ENCODE data around the gene EFCC1. TPM values are rescaled to one million over a fixed set of nuclear protein-coding genes. Genes with fewer than 3 reads are reported as not detected.

EFCC1 gene
- total RNA-seq, 1 donor from 2014 or later: not detected

DNA sequence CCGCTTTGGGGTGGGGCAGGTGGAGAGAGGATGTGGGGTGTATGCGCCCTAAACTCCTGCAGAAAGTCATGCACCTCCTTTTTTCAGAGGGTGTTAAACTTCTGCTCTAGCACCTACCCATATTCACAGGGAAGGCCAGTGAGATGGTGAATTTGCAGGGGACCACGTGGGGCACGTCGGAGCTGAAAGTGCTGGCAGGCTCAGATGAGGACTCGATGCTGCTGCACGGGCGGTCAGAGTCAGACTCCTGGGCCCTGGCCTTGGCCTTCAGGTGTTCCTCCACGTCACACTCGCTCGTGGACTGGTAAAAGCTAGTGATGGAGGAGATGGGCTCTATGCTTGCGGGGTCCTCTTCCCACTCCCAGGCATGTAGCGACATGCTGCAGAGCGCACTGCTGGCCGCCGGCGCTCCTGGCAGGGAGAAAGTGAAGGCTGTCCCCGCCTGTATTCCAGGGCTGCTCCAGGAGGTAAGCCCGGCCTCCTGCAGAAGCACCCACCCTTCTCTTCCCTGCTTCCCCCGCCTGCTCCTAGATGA, 8.1 kb upstream of the EFCC1 start:
- Histone ChIP-seq H3K36me3 (ENCODE audit: control insufficient read depth, insufficient read depth, low read length) (no peaks in the 10 kb centered on the region), H3K4me3 (ENCODE audit: low read depth, low read length) (no peak overlapping the region), H3K27me3 (ENCODE audit: control insufficient read depth, insufficient read depth, low read length) (peaks cover 30% of the 10 kb centered on the region)
- DNase-seq (ENCODE audit: low read depth): no peak
- TF ChIP-seq CTCF (IDR thresholded peaks at IDR 0.05; ENCODE audit: insufficient read depth, low read length, poor library complexity, severe bottlenecking): no peak

GRCh38 chr3:128993461-128994172, 7.5 kb upstream of the EFCC1 start, which contains the start of gene CFAP92:
CFAP92 (minus strand) TSS chr3:128994076; CDS start chr3:128993304, 772 bp downstream.
- Histone ChIP-seq H3K36me3 (ENCODE audit: control insufficient read depth, insufficient read depth, low read length) (no peaks in the 10 kb centered on the region), H3K4me3 (ENCODE audit: low read depth, low read length) (peak within 1 kb of the TSS; percentile 33), H3K27me3 (ENCODE audit: control insufficient read depth, insufficient read depth, low read length) (peaks cover 32% of the 10 kb centered on the region)
- TF ChIP-seq CTCF (IDR thresholded peaks at IDR 0.05; ENCODE audit: insufficient read depth, low read length, poor library complexity, severe bottlenecking): no peak
- DNase-seq (ENCODE audit: low read depth): peak; percentile 39

- no peaks in the 10 kb centered on the region for H3K36me3 ChIP-seq (ENCODE audit: control insufficient read depth, insufficient read depth, low read length)
- H3K4me3 ChIP-seq (ENCODE audit: low read depth, low read length): peak overlapping the region; percentile 33
- no peak for DNase-seq (ENCODE audit: low read depth)
- peaks cover 36% of the 10 kb centered on the region for H3K27me3 ChIP-seq (ENCODE audit: control insufficient read depth, insufficient read depth, low read length)
- TF ChIP-seq CTCF (IDR thresholded peaks at IDR 0.05; ENCODE audit: insufficient read depth, low read length, poor library complexity, severe bottlenecking): no peak
Measured at GRCh38 chr3:128994173-128994512, 7.0 kb upstream of the EFCC1 start.

DNA sequence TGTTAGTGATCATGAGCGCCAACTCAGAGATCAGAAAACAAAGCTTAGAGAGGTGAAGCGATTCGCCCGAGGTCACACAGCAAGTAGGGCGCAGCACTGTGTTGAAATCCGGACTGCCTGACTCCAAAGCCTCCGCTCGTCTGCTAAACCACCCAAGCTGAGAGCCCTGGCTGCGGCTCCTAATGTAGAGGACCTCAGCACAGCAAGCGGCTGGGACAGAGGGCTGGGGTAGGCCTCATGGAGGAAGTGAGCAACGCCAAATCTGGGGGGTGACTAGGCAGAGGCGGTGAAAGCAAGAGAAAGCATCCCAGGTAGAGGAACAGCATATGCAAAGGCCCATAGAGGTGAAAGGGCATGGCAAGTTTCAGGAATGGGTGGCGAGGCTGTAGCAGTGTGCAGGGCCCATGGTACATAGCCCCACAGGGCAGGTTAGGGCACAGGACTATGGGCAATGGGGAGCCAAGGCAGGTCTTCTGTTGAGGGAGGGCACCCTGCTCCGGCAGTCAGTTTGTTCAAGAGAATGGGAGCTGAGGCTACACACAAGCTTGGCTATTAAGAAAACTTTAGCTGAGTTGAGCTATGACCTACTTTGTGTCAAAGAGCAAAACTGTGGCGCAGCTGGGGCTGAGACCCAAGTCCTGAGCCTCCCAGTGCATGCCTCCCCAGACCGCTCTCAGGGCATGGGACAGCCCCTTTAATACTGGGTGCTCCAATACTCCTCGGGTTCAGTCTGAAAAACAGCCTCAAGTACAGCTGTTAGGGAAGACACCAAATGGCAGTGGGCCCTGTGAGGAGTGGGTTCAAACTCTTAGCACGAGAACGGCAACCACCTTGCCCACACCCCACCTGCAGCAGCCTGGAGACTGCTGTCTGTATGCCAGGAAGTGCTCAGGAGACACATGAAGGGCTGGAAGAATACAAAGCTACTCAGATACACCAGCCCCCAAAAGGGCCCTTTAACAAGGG, 6.2 kb upstream of the EFCC1 start:
- Histone ChIP-seq H3K27me3 (ENCODE audit: control insufficient read depth, insufficient read depth, low read length) (peaks cover 41% of the 10 kb centered on the region), H3K4me3 (ENCODE audit: low read depth, low read length) (no peak overlapping the region), H3K36me3 (ENCODE audit: control insufficient read depth, insufficient read depth, low read length) (no peaks in the 10 kb centered on the region)
- no peak for DNase-seq (ENCODE audit: low read depth)
- no peak for TF ChIP-seq CTCF (IDR thresholded peaks at IDR 0.05; ENCODE audit: insufficient read depth, low read length, poor library complexity, severe bottlenecking)

- H3K36me3 ChIP-seq (ENCODE audit: control insufficient read depth, insufficient read depth, low read length): no peaks in the 10 kb centered on the region
- no peak overlapping the region for H3K4me3 ChIP-seq (ENCODE audit: low read depth, low read length)
- peaks cover 47% of the 10 kb centered on the region for H3K27me3 ChIP-seq (ENCODE audit: control insufficient read depth, insufficient read depth, low read length)
- DNase-seq (ENCODE audit: low read depth): no peak
- TF ChIP-seq CTCF (IDR thresholded peaks at IDR 0.05; ENCODE audit: insufficient read depth, low read length, poor library complexity, severe bottlenecking): no peak
Measured at GRCh38 chr3:128995737-128996136, 5.4 kb upstream of the EFCC1 start.

Data from kidney epithelial cell (primary cell).